ENCODE results near the gene SHC2.
"Not testable (repeated sequence)": the region's sequence is repeated elsewhere in the genome, so short reads cannot be mapped to it uniquely, and the experiment has no call there.

SHC2 gene

GRCh38 chr19:468587-469256 lies 7.9 kb upstream of the SHC2 start:
- no peak for DNase-seq (ENCODE audit: low spot score)

GRCh38 chr19:467554-467953 lies 6.7 kb upstream of the SHC2 start:
- DNase-seq (ENCODE audit: low spot score): no peak

- DNase-seq (ENCODE audit: low spot score): no peak
These were observed 4.4 kb upstream of the SHC2 start for GRCh38 chr19:465056-465816.

GRCh38 chr19:464208-464545 lies 3.3 kb upstream of the SHC2 start:
- DNase-seq (ENCODE audit: low spot score): no peak

GRCh38 chr19:463483-464207 lies 2.8 kb upstream of the SHC2 start:
- no peak for DNase-seq (ENCODE audit: low spot score)

- DNase-seq (ENCODE audit: low spot score): peak; percentile 79
These were observed 1.1 kb upstream of the SHC2 start for GRCh38 chr19:461721-462551.

GRCh38 chr19:459724-460511 lies 915 bp downstream of the SHC2 start:
- peak; percentile 85 for DNase-seq (ENCODE audit: low spot score)

- no peak for DNase-seq (ENCODE audit: low spot score)
These were observed 2.5 kb downstream of the SHC2 start for GRCh38 chr19:458091-459042.

GRCh38 chr19:457636-458035 lies 3.2 kb downstream of the SHC2 start:
- no peak for DNase-seq (ENCODE audit: low spot score)

GRCh38 chr19:456547-457110 lies 4.2 kb downstream of the SHC2 start:
- DNase-seq (ENCODE audit: low spot score): no peak

- DNase-seq (ENCODE audit: low spot score): no peak
These were observed 4.8 kb downstream of the SHC2 start for GRCh38 chr19:455851-456546.

GRCh38 chr19:455031-455705 lies 5.7 kb downstream of the SHC2 start:
- no peak for DNase-seq (ENCODE audit: low spot score)

- DNase-seq (ENCODE audit: low spot score): no peak
These were observed 7.2 kb downstream of the SHC2 start for GRCh38 chr19:453606-454005.

- DNase-seq (ENCODE audit: low spot score): no peak
These were observed 8.0 kb downstream of the SHC2 start for GRCh38 chr19:452829-453228.

- not testable (repeated sequence) for DNase-seq (ENCODE audit: low spot score)
These were observed 9.8 kb downstream of the SHC2 start for GRCh38 chr19:450912-451481.

GRCh38 chr19:449916-450315 lies 10.9 kb downstream of the SHC2 start:
- DNase-seq (ENCODE audit: low spot score): no peak

GRCh38 chr19:447816-448560 lies 12.8 kb downstream of the SHC2 start:
- DNase-seq (ENCODE audit: low spot score): no peak

GRCh38 chr19:447064-447426 lies 13.8 kb downstream of the SHC2 start:
- DNase-seq (ENCODE audit: low spot score): no peak
